ENCODE results near the gene MAGEA9B. TPM values are rescaled to one million over a fixed set of nuclear protein-coding genes. Genes with fewer than 3 reads are reported as not detected.
"Not testable (repeated sequence)": the region's sequence is repeated elsewhere in the genome, so short reads cannot be mapped to it uniquely, and the experiment has no call there.

Gene MAGEA9B
- total RNA-seq, 2 donors from 2014 or later: not detected

DNA sequence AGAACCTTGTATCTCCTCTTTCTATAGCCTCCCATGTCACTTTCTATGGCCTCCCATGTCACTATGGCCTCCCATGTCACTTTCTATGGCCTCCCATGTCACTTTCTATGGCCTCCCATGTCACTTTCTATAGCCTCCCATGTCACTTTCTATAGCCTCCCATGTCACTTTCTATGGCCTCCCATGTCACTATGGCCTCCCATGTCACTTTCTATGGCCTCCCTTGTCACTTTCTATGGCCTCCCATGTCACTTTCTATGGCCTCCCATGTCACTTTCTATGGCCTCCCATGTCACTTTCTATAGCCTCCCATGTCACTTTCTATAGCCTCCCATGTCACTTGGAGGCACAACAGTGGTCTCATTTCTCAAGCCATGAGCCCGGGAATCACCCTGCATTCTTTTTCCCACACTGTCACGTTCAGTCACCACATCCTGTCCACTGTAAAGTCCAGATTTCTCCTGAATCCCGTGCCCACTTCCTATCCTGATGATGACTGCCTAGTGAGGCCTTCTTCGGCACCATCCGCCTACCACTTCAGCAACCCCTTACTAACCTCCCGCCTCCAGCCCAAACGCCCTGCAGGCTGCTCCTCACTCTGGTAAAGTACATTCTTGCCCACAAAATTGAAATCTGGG is 18.1 kb upstream of the MAGEA9B start:
- ATAC-seq; H3K27me3 Mint-ChIP-seq; H3K4me1 Mint-ChIP-seq; H3K4me3 Mint-ChIP-seq; DNase-seq; H3K9me3 ChIP-seq (ENCODE audit: control insufficient read depth, low read length, poor library complexity, severe bottlenecking); H3K36me3 Mint-ChIP-seq (ENCODE audit: low read depth): not testable (repeated sequence)
- peak overlapping the region; percentile 24 for H3K27ac Mint-ChIP-seq

DNA sequence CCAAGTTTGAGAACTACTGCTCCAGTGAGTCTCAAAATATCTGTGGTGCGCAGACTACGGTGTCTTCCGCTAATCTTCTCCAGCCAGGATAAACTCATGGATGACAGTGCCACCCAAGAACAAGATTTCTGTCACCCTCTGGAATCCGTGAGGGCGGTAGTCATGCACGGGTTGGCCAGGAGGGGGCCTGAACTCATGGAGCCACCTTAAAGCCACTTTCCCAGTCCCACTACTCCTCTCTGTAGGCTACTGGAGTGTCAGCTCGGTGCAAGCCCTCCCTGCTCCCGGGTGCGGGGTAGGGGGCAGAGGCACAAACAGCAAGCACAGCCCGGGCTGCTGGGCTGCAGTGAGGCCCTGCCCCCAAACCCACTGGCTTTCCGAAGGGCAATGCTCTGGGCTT is 11.3 kb upstream of the MAGEA9B start:
- H3K9me3 ChIP-seq (ENCODE audit: control insufficient read depth, low read length, poor library complexity, severe bottlenecking); DNase-seq; H3K4me3 Mint-ChIP-seq; H3K4me1 Mint-ChIP-seq; H3K27me3 Mint-ChIP-seq; H3K36me3 Mint-ChIP-seq (ENCODE audit: low read depth); ATAC-seq; H3K27ac Mint-ChIP-seq: not testable (repeated sequence)

DNA sequence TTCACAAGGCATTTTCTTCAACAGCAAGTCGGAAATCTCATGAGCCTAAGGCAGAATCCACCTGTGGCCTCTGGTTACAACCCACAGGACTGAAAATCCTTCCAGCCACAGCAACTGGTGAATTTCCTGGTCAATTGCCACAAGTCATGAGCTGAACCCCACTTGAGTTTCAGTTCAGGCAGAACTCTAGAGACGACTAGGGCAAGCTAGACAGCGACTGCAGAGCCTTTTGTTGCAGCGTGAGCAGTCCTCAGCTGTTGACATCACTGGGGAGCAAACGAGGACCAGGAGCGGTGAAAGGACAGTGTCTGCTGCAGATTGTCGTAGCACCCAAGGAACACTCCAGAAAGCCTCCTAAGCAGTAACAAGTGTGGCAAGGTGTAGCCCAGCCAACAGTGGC is 8.7 kb upstream of the MAGEA9B start:
- not testable (repeated sequence) for H3K4me1 Mint-ChIP-seq; H3K27me3 Mint-ChIP-seq; H3K4me3 Mint-ChIP-seq; H3K36me3 Mint-ChIP-seq (ENCODE audit: low read depth); DNase-seq; ATAC-seq; H3K27ac Mint-ChIP-seq; H3K9me3 ChIP-seq (ENCODE audit: control insufficient read depth, low read length, poor library complexity, severe bottlenecking)

DNA sequence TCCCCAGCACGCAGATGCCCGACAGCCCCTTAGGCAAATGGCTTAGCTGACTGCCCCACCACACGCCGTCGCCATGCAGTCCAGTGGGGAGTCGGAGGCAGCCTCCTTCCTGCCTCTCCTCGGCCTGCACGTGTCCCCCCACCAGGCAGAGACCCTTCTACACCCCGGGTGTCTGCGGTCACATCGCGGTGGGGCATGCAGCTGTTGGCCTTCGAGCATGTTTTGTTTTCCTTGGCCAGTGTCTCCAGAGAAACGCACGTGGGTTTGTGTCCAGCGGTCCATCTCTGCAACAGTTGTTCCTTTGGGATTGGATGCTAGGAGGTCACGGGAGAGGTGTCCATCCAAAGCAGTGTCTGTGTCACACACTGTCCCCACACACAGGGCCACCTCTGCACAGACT is 8.0 kb upstream of the MAGEA9B start, which contains the start of gene HSFX2:
HSFX2 (minus strand) TSS at position 101 of the 400 bp plus-strand sequence. CDS start 614 bp downstream, outside the sequence.
- not testable (repeated sequence) for H3K4me3 Mint-ChIP-seq; H3K27ac Mint-ChIP-seq; H3K4me1 Mint-ChIP-seq; H3K27me3 Mint-ChIP-seq; H3K36me3 Mint-ChIP-seq (ENCODE audit: low read depth); ATAC-seq; H3K9me3 ChIP-seq (ENCODE audit: control insufficient read depth, low read length, poor library complexity, severe bottlenecking); DNase-seq

DNA sequence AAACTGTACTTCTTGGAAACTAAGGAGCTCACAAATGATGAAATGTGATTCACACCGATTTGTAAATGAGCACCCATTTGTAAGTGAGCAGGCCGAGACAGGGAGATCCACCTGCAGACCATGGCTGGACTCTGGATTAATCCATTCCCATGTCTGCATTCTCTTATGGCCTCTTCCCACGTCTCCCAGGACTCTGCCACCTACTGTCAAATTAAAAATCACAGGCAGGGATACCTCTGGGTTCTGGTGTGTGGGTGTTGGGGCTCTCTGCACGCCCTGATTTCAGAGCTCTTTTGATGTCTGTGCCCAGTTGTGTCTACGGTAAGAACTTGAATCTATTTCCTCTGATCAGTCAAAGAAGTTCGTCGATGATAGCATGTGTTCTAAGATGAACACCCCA is 3.7 kb upstream of the MAGEA9B start:
- H3K9me3 ChIP-seq (ENCODE audit: control insufficient read depth, low read length, poor library complexity, severe bottlenecking); H3K4me3 Mint-ChIP-seq; H3K27ac Mint-ChIP-seq; H3K27me3 Mint-ChIP-seq; ATAC-seq; H3K36me3 Mint-ChIP-seq (ENCODE audit: low read depth); DNase-seq; H3K4me1 Mint-ChIP-seq: not testable (repeated sequence)

DNA sequence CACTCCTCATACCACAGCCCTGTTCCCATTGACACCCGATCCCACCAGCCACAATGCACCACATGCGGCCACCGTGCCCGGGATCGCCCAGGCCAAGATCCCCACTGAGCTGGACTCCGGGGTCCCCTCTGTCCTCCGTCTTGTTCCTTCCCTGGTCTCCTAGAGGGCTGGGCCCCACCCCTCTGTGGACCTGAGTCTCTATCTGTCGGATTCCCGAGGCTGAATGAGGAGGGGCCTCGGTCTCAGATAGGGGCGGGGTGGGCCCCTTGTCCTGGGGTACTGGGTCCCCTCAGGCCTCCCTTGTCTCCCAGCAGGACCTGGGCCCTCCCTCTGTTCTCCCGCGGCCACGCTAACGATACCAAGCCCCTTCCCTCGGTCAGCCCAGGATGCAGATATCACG is 1.6 kb downstream of the MAGEA9B start:
- H3K27ac Mint-ChIP-seq; ATAC-seq; H3K9me3 ChIP-seq (ENCODE audit: control insufficient read depth, low read length, poor library complexity, severe bottlenecking); DNase-seq; H3K4me3 Mint-ChIP-seq; H3K36me3 Mint-ChIP-seq (ENCODE audit: low read depth); H3K27me3 Mint-ChIP-seq; H3K4me1 Mint-ChIP-seq: not testable (repeated sequence)

DNA sequence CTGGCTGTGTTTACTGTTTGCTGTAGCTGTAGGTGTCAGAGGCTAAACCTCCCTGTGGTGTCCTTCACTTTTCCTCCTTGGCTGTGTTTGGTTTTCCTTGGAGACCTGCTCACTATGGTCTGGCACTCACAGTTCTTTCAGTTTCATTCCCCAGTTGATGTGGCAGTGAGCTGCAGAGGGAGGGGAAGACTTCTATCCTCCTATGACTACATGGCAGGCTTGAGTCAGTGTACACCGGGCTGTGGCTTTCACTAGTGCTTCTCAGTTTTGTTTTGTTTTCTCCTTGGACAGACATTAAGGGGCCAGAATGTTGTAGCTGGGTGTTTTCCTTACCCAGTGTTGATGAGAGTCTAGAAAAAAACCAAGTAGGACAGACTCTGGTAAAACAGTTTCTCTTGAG is 13.8 kb downstream of the MAGEA9B start:
- not testable (repeated sequence) for H3K4me1 Mint-ChIP-seq; H3K27ac Mint-ChIP-seq; H3K36me3 Mint-ChIP-seq (ENCODE audit: low read depth); H3K9me3 ChIP-seq (ENCODE audit: control insufficient read depth, low read length, poor library complexity, severe bottlenecking); H3K27me3 Mint-ChIP-seq; ATAC-seq; DNase-seq; H3K4me3 Mint-ChIP-seq

DNA sequence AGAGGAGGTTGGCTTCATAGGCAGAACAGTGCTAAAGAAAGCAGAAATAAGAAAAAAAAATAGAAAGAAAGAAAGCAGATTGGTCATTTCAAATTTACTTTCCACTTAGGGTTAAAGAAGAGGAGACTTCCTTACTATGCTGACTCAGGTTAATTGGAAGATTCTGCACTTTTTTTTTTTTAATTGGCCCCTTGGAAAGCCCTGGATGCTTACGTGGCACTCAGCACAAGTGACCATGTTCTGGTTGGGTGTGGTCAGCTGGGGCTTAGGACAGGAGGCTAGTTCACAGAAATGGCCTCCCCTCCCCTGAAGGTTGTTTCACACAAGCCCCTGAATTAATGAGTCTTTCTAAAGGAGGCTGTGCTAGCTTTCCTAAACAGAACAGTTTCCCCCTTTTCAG is 14.5 kb downstream of the MAGEA9B start:
- no peak overlapping the region for H3K27ac Mint-ChIP-seq
- no peak for DNase-seq
- no peaks in the 10 kb centered on the region for H3K4me1 Mint-ChIP-seq
- H3K4me3 Mint-ChIP-seq: no peak overlapping the region
- no peak for ATAC-seq
- H3K27me3 Mint-ChIP-seq: no peaks in the 10 kb centered on the region
- H3K36me3 Mint-ChIP-seq (ENCODE audit: low read depth): no peaks in the 10 kb centered on the region
- no peaks in the 10 kb centered on the region for H3K9me3 ChIP-seq (ENCODE audit: control insufficient read depth, low read length, poor library complexity, severe bottlenecking)

DNA sequence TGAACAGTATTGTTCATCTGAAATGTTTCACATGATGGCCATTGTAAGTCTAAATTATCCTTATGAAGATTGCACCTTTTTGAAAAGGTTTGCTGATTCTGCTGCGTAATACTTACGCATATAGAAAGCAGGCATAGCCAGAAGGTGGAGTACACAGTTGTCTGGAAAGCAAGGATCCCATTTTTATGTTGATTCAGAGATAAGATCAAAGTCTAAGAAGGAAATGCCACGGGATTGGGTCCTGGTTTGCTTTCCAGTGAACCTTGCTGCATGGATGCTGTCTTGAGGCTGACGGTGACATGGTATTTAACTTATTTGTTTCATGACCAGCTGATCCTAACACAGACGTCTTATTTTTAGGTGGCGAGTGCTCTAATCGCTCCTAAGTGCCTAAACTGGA is 15.5 kb downstream of the MAGEA9B start:
- Mint-ChIP-seq H3K27me3 (no peaks in the 10 kb centered on the region), H3K36me3 (ENCODE audit: low read depth) (no peaks in the 10 kb centered on the region), H3K27ac (no peak overlapping the region), H3K4me3 (no peak overlapping the region), H3K4me1 (no peaks in the 10 kb centered on the region)
- no peak for DNase-seq
- no peaks in the 10 kb centered on the region for H3K9me3 ChIP-seq (ENCODE audit: control insufficient read depth, low read length, poor library complexity, severe bottlenecking)
- no peak for ATAC-seq

DNA sequence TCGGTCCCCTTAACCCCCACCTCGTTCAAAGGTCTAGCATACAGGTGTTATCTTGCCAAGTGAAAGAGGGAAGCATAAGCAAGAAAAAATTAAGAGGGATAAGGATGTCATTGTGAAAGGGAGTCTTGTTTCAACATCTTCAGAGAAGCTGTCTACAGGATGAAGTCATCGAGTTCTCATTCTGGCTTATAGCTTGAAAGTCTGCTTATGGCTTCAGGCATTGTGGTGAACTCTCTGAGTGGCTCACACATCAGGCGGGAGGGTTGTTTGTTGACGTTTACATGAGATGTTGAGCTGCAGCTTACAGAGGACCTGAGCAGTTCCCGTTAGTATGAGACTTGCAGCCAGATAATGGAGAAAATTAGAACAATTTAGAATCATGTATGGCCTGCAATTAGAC is 16.6 kb downstream of the MAGEA9B start:
- H3K27me3 Mint-ChIP-seq: no peaks in the 10 kb centered on the region
- ATAC-seq: no peak
- no peak for DNase-seq

DNA sequence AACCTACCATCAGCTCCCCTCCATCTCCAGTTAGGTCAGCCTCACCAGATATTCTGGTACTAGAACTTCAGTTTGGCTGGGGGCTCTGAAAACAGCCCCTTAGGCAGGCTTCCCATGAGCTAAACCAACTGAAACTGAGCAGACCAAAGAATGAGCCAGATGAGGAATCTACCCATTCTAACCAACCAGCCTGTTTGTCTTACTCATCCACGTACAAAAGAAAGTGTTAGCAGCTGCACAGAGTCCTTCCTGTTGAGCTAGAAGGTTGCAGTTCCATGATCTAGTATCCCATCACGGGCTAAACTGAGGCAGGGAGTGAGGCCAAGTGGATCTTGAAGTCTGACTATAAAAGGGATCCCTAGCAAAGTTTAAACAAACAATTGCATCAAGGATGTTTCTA is 17.5 kb downstream of the MAGEA9B start:
- H3K9me3 ChIP-seq (ENCODE audit: control insufficient read depth, low read length, poor library complexity, severe bottlenecking): no peaks in the 10 kb centered on the region
- no peaks in the 10 kb centered on the region for H3K36me3 Mint-ChIP-seq (ENCODE audit: low read depth)
- DNase-seq: no peak
- no peaks in the 10 kb centered on the region for H3K4me1 Mint-ChIP-seq
- H3K27ac Mint-ChIP-seq: no peak overlapping the region
- ATAC-seq: no peak
- no peak overlapping the region for H3K4me3 Mint-ChIP-seq
- H3K27me3 Mint-ChIP-seq: no peaks in the 10 kb centered on the region

More for the DNA sequence above, 16.6 kb downstream of the MAGEA9B start:
- Mint-ChIP-seq H3K36me3 (ENCODE audit: low read depth) (no peaks in the 10 kb centered on the region), H3K4me3 (no peak overlapping the region), H3K4me1 (no peaks in the 10 kb centered on the region), H3K27ac (no peak overlapping the region)
- H3K9me3 ChIP-seq (ENCODE audit: control insufficient read depth, low read length, poor library complexity, severe bottlenecking): no peaks in the 10 kb centered on the region

DNA sequence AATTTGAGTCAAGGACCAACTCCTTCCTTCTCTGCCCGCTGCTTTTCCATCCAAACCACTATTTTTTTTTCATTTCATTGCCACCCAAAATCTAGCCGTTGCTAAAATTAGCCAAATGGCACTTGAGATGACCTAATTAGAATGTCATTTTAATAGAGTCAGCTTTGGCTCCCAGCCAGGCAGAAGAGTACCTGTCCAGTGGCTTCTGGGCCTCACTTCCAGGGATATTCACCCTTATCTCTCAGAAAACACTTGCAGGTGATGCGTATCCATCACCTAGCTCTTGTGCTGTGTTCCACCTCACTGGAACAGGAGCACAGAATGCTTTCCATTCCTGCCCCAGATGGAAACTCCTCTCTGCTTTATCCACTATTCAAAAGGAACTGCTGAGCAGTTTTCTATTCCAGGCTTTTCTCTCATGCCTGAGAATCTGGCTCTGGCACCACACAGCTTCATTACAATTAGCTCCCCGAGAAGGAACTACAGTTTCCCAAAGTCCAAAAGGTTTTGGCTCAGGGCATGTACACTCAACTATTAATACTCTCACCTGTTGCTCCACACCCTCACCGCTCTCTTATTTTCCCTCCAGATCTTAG is 18.5 kb downstream of the MAGEA9B start:
- H3K36me3 Mint-ChIP-seq (ENCODE audit: low read depth): no peaks in the 10 kb centered on the region
- no peaks in the 10 kb centered on the region for H3K9me3 ChIP-seq (ENCODE audit: control insufficient read depth, low read length, poor library complexity, severe bottlenecking)
- H3K4me3 Mint-ChIP-seq: no peak overlapping the region
- DNase-seq (no peak), ATAC-seq (no peak)
- H3K27ac Mint-ChIP-seq: no peak overlapping the region
- no peaks in the 10 kb centered on the region for H3K27me3 Mint-ChIP-seq
- H3K4me1 Mint-ChIP-seq: no peaks in the 10 kb centered on the region

DNA sequence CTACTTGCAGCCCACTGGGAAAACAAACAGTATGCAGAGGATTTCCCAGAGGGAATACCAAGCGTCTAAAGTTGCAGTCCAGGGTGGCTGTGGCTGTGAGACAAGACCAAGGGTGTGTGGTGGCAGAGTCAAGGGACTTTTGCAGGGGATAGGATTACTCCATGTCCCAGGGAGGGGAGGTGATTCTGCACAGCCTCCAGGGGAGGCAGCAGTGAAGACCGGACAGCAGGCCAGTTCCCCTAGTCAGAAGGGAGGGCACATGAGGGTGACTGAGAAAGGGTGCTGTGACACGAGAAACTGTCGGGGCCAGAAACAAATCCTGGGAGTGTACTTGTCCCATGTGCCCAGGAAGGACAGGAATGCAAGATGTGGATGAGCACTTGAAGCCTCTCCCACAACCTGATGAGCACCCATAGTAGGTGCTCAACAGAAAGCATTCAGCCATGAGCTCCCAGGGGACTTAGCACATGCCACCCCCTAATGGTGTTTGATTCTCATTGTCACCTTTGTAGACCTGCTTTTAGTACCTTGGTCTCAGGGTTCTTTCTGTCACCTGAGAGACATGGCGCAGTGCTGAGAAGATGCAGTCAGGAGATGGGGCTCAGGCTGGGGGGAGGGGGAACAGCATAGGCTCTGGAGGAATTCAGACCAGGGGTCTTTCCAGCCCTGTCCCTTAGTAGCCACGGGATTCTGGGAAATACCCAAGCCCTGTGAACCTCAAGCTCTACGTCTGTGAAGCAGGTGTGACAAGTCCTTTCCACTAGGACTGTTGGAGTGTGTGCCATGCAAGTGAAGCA is 19.4 kb downstream of the MAGEA9B start:
- Mint-ChIP-seq H3K27me3 (no peaks in the 10 kb centered on the region), H3K36me3 (ENCODE audit: low read depth) (no peaks in the 10 kb centered on the region), H3K4me3 (no peak overlapping the region), H3K27ac (no peak overlapping the region), H3K4me1 (no peaks in the 10 kb centered on the region)
- no peaks in the 10 kb centered on the region for H3K9me3 ChIP-seq (ENCODE audit: control insufficient read depth, low read length, poor library complexity, severe bottlenecking)
- DNase-seq: no peak
- no peak for ATAC-seq
